CD4-positive, alpha-beta T cell treated with Interleukin-6 for 4 hours (primary cell): ENCODE measurements around the gene WIPF3.
A peak's percentile ranks its signal among the peaks of the same experiment; 100 is the strongest.

Experiments
- DNase-seq: peaks from one replicate; pipeline ENCODE4 v3.0.0-alpha.2; 2020; ENCODE audit warnings: mixed read lengths

The WIPF3 gene

DNA sequence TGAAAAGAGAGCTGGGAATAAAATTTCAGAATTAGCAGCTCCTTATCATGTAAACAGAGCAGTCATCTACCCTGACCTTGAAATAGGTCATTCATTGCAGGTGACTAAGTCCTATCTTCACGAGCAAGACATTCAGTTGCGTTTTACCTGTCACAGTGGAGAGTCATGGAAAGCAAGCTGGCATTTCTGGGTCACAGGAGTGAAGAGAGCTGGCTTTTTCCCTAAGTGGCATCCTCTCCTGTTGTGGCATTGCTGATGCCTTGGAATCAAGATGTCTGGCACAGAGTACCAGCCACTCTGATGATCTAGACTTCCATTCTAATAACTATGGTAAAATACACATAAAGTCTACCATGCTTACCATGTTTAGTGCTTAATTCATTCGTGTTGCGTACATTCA lies 112.5 kb downstream of the WIPF3 start:
- DNase-seq, result no peak

GRCh38 chr7:29919790-29920189 lies 113.5 kb downstream of the WIPF3 start:
- no peak for DNase-seq

DNA sequence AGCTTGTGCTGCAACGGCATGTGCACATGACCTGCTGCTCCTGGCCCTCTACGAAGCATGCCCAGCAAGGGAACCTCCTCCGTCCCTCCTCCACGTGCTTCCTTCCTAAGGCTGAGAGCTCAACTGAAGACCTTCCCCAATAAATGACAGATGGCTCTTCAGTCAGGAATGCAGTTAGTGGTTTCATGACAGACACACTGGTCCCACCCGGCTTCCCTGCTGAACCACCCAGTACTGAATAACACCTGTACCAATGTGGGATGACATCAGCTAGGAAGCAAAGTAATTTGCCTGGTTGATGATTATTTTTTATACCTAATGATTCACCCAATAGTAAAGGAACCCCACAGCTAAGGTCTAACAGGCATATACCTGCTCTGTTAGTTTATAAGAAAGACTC lies 114.2 kb downstream of the WIPF3 start:
- DNase-seq, result no peak

DNA sequence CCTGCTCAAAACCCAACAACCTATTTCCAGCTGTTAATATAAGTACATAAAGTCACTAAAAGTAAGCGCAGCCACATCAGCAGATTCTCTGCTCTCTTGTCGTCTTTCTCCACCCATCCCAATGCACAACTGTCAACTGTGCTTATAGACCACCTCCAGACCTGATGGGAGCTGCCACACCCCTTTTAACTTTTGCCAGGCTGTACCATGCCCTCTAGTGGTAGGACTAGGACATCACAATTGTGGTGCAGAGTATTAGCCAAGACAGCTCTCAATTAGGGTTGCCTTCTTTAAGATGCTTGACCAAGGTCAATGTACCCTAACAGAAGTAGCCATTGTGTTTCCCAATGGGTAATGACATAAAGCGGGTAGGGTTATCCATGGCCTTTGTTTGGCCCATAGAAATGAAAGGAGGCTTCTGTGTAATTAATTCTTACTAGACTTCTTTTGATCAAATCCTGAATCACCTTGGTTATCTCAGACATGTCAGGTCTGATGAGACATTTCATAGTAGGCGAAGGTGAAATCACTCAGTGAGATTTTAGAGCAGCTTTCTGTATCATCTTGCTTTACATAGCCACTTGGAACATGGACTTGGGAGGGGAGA lies 115.2 kb downstream of the WIPF3 start:
- DNase-seq, result peak; percentile 45

- no peak for DNase-seq
These were observed 116.8 kb downstream of the WIPF3 start for GRCh38 chr7:29922921-29923700.

DNA sequence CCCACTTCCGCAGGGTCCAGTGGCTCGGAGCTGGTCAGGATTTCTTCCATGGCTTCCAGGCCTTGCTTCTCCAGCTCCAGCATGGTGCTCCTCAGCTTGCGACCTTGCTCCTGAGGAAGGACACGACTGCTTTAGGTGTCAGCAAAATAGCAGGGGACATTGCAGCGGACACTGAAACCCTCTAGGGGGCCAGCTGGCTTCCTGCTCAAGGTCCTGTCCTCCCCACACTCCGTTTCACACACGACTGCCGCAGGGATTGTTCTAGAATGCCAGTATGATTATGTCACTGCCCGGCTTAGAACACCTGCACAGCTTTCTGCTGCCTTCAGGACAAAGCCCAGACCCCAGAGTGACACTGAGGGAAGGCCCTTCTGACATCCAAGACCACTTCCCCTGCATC lies 117.7 kb downstream of the WIPF3 start:
- no peak for DNase-seq

GRCh38 chr7:29924684-29925083 lies 118.4 kb downstream of the WIPF3 start:
- no peak for DNase-seq

- DNase-seq, result no peak
These were observed 119.9 kb downstream of the WIPF3 start for GRCh38 chr7:29926216-29926615.

- no peak for DNase-seq
These were observed 120.4 kb downstream of the WIPF3 start for GRCh38 chr7:29926741-29927140.

DNA sequence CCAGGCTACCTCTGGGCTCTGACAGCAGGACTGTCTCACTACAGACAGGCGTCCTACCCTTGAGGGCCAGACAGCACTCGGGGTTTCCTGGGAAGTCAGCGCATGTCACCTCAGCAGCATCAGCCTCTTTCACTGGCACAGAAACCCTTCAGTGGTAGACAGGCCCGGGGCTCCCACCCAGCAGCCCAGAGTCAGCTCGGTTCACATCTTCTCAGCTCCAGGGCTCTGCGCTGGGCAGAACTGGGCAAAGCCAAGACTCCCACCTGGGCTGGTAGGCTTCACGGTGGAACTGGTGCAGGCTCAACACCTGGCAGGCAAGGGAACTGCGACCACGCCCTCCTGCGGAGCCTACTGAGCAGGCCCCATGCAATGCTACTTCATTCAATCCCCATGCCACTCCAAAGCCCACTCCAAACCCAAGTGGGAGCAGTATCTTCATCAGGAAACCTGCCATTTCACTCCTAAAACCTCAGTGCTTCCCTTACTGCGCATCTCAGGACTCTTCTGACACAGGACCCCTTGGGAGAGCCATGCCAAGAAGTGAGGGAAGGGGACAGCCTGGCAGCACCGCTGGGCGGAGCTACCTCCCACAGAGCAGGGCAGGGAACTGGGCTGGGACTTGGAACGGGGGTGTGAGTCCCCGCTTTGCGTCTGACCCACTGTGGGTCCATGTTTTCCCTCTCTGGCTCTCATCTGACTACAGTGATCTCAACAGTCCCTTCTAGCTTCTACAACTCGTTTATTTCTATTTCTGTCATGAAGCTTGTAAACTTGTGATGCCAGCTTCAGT lies 122.9 kb downstream of the WIPF3 start:
- DNase-seq, result no peak

GRCh38 chr7:29935111-29935510 lies 128.8 kb downstream of the WIPF3 start:
- no peak for DNase-seq

- DNase-seq, result no peak
These were observed 130.8 kb downstream of the WIPF3 start for GRCh38 chr7:29937132-29937531.

DNA sequence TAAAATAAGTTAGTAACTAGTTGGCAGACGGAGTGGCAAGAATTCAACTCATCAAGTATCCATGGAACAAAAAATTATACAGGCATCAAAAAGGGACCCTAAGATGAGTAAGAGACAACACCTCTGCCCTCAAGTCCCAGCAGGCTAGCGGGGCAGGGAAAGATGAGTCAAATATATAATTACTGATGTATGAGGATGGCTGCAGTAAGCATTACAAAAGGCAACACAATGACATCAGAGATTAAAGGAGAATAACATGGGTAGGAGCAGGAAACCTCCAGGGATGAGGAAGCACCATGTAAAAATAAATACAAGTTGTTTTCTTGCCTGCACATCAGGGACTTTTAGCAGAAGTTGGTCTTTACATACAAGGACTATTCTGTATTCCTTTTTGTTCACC lies 133.9 kb downstream of the WIPF3 start:
- no peak for DNase-seq

DNA sequence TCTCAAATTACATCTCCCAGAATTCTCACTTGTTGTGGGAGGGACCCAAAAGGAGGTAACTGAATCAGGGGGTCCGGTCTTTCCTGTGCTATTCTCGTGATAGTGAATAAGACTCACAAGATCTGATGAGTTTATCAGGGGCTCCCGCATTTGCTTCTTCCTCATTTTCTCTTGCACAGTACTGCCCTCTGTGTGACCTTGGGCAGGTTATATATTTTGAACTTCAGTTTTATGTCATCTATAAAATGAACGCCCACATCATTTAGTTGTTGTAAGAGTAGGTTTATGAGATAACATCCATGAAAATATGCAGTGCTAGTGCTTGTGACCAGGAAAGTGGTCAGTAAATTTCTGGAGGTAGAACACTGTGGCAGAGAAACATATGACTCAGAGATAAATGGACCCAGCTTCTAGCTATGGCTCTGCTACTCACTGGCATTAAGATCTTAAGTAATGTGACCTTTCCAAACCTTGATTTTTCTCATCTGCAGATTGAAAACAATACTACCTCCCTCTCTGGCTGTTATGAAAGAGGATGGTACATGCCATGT lies 139.0 kb downstream of the WIPF3 start:
- DNase-seq, result no peak

DNA sequence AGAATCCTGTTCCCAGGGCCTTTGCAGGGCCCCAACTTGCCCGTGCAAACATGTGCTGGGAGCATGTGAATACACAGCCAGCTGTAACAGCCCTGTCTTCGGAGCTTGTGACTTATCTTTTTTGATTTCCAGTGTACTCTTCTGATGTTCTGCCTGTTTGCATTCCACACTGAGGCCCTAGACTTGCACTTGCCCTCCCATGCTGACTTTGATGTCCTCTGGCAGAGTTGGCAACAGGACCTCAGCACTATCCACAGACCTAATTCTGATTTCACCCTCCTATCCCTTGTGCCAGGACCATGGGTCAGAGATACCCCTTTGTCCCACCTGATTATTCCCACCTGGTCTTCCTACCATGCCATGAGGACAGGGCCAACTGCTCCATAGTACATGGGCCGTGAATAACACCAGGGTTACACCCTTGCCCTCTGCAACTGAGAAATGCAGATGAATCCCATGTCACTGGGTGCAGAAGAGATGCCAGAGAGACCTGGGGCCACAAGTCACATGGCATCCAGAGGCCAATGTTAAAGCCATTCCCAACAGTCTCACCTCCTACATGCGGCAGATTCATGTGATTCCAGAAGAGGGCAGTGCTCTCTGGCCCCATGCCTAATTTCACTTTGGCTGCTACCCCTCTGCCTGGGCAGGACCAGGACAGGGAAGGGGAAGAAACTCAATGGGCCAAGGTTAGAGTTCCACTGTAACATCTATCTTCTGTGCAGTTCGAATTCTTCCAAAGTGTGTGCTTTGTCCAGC lies 140.3 kb downstream of the WIPF3 start:
- DNase-seq, result no peak

GRCh38 chr7:29948587-29948986 lies 142.3 kb downstream of the WIPF3 start:
- DNase-seq, result no peak

DNA sequence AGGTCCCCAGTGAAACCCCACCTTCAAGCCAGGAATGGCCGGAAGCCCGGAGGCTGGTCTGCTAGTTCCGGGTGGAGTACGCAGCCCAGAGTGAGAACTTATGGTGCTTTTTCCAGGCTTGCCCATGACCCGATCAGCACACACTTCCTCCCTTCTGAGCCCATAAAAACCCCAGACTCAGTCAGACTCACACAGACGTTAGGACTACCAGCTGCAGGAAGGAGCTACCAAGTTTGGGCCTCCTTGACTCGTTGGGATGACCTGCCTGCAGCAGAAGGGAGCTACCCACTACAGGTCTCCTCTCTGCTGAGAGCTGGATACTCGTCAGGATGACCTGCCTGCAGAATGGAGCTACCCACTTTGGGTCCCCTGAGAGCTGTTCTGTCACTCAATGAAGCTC lies 144.2 kb downstream of the WIPF3 start:
- no peak for DNase-seq

DNA sequence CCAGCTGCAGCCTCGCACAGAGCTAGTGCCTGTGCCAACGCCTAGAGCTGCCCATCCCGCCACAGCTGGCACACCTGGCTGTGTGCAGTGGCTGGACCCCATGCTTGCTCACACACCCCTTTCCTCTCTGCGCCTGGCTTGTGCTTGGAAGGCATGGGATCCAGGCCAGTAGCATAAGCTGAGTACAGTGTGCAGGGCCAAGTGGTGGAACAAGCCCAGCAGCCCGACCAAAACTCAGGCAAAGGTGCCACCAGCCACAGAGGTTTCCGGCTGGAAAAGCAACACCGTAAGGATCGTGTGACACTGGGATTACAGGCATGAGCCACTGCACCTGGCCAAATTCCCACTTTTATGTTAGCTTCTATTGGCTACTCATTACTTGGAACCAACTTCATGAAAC lies 144.9 kb downstream of the WIPF3 start:
- DNase-seq, result no peak

DNA sequence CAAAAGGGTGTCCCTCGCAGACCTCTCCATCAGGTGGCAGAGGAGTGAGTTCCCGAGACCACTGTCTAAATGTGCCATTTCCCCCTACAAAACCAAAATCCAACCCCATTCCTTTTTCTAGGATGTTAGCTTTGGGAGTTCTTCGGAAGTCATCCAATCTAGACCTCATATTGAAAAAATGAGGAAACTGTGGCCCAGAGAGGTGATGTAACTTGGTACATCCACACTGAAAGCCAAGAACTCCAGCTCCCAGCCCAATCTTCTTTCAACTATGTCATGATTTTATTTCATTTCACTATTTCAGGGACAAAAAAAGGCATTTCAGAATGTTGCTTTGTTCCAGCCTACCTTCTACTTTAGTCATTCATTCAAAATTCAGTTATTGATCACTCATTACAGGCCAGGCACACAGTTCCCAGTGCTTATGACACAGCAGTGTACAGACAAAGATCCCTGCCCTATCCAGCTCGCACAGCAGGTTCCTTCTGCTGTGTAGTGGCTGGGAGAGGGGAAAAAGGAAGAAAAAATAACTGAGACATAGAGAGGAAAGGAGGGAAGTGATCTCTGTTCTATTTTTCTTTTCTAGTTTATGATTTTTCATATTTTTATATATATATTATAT lies 147.5 kb downstream of the WIPF3 start:
- DNase-seq, result no peak

DNA sequence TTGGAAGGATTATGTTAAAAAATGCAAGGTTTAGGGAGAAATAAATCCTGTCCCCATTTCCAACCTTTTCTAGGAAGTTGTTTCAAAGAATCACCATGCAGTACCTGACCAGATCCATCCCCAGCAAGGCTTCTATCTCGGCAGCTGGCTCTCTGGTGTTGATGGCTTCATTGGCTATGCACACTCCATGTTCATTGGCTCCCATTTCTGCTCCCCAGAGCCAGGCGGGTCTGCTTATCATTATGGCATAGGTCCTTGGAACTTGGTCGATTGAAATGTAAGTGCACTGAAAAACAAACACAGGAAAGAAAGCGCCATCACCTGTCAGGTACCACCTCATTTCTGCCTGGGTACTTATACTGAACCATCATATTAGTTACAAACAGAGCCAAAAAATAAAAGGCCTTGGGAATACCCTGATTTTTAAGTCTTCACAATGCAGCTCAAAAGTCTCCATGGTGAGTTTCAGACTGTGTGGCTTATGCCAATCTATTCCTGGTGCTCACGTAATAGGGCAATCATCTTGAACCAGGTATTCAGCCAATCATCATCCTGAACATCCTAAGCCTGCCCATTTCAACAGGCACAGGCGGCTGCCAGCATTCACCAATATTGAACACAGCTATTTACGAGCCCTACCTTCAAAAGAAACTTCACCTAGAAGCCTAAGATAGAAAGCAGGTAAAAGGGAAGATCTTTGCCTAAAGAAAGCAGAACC lies 148.9 kb downstream of the WIPF3 start:
- no peak for DNase-seq

DNA sequence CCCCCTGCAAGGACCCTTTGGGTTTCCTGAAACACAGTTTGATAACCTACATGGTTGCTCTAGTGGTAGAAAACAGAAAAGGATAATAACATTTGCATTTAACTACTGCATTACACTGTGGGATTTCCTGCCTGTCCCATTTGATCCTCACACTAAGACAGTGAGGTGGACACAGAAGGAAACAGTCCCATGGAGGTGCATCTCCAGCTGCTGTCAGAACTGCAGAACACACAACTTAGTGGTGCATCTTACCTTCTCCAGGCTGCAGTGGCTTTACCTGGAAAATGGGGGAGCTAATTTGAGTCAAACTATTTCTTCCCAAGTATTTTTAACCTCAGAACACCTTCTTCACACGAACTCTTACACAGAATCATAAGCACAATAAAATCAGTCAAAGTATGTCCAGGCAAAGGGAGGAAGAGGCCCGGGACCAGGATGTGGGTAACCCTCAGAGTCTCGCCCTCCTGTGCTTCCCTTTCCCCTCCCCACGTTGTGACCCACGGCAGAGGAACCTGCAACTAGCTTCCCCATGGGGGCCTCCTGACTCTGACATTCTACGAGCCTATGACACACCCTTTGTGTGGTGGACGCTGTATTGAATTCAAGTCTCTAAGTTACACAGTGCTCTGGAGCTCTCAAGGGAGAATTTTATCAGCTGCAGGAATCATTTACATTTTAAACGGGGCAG lies 149.6 kb downstream of the WIPF3 start:
- DNase-seq, result peak; percentile 21
